Measurements from ENCODE around the gene RAB11A.
A peak's percentile ranks its signal among the peaks of the same experiment; 100 is the strongest.
"Not testable (repeated sequence)": the region's sequence is repeated elsewhere in the genome, so short reads cannot be mapped to it uniquely, and the experiment has no call there.

Gene RAB11A

DNA sequence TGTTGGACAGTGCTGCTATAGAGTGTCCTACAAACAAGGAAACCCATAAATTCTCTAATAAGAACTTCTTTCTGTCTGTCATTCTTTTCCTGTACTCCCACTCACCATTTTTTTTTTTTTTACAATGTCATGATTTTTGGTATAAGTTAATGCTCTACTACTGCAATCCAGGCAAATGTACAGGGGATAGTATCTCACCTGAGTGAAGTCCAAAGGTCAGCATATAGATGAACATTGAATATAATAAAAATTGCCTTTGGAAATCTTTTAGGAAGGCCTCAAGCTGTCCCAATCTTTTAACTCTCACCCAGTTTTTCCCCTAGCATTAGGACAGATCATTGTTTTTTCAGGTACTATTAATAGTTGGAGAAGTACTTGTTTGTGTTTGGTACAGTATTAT lies 21.3 kb upstream of the RAB11A start:
- TF ChIP-seq, protein P1, sequence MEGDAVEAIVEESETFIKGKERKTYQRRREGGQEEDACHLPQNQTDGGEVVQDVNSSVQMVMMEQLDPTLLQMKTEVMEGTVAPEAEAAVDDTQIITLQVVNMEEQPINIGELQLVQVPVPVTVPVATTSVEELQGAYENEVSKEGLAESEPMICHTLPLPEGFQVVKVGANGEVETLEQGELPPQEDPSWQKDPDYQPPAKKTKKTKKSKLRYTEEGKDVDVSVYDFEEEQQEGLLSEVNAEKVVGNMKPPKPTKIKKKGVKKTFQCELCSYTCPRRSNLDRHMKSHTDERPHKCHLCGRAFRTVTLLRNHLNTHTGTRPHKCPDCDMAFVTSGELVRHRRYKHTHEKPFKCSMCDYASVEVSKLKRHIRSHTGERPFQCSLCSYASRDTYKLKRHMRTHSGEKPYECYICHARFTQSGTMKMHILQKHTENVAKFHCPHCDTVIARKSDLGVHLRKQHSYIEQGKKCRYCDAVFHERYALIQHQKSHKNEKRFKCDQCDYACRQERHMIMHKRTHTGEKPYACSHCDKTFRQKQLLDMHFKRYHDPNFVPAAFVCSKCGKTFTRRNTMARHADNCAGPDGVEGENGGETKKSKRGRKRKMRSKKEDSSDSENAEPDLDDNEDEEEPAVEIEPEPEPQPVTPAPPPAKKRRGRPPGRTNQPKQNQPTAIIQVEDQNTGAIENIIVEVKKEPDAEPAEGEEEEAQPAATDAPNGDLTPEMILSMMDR (IDR thresholded peaks at IDR 0.05; ENCODE audit: low read depth, low read length): no peak
- no peak for DNase-seq (ENCODE audit: extremely low read depth, low read depth)

DNA sequence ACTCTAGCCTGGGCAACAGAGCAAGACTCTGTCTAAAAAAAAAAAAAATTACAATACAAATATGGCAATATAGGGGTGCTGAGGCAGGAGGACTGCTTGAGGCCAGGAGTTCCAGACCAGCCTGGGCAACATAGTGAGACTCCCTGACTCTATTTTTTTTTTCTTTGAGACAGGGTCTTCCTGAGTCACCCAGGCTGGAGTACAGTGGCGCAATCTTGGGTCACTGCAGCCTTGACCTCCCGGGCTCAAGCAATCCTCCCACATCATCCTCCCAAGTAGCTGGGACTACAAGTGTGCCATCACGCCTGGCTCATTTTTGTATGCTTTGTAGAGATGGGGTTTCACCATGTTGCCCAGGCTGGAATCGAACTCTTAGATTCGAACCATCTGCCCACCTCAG lies 17.3 kb upstream of the RAB11A start:
- DNase-seq (ENCODE audit: extremely low read depth, low read depth): no peak
- TF ChIP-seq, protein P1 (IDR thresholded peaks at IDR 0.05; ENCODE audit: low read depth, low read length): no peak

DNA sequence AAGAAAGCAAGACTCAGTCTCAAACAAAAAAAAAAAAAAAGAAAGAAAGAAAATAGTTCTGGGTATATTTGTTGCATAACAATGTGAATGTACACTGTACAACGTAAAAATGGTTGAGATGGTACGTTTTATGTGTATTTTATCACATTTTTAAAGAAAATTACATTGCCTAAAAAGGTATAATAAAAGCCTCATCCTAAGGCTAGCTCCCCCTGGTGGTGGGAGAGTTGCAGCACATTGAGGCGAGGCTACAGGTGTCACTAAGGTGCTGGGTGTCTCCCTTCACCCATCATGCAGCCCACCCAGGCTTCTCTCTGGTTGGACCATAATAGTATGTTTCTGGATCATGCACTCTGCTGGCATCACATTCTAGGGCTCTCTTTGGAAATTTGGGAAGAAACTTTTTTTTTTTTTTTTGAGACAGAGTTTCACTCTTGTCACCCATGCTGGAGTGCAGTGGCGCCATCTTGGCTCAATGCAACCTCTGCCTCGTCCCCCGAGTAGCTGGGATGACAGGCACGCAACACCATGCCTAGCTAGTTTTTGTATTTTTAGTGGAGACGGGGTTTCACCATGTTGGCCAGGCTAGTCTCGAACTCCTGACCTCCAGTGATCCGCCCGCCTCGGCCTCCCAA lies 12.4 kb upstream of the RAB11A start:
- DNase-seq (ENCODE audit: extremely low read depth, low read depth): no peak
- TF ChIP-seq, protein P1 (IDR thresholded peaks at IDR 0.05; ENCODE audit: low read depth, low read length): peak; percentile 83

DNA sequence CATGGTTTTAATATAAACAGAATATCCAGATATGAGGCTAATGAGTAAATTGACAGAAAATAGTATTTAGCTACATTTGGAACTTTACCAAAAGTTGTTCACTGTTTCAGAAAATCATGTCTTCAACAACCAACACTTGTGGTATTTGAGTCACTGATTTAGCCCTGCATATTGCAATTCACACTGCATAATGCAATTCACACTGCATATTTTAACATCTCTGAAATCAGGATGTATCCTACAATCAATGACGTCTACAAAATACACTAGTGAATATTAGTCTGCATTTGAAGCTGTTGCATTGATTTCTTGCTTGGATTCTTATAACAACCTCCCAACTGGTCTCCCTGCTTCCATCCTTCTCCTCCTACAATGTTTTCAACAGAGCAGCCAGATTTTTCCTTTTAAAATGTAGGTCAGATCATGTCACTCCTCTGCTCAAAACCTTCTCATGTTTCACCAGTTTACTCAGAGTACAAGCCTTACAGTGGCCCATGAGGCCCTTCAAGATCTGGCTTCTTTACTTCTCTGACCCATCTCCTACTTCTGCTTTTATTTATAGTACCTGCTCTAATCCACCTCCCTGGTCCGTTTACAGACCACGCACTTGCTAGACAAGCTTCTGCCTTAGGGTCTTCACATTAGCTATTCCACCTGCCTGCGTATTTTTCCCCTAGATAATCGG lies 11.4 kb upstream of the RAB11A start:
- TF ChIP-seq, protein P1 (IDR thresholded peaks at IDR 0.05; ENCODE audit: low read depth, low read length): no peak
- DNase-seq (ENCODE audit: extremely low read depth, low read depth): no peak

DNA sequence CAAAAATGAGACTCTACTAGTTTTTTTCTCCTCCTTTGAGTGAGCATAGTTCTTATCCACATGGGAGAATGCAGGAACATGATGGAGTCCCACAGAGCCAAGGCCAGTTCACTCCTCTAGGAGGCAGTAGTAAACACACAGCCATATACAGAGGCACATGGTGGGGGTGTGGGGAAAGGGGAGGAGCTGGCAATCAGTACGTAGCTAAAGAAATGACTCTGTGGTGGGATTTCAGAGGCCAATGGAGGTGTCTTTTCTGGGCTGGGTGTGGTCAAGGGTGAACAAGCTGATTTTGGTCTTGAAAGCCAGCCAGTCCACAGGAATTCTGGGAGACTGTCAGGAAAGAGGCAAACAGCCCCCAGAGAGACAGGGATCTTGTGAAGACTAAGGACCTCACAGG lies 6.6 kb upstream of the RAB11A start:
- DNase-seq (ENCODE audit: extremely low read depth, low read depth): no peak
- TF ChIP-seq, protein P1 (IDR thresholded peaks at IDR 0.05; ENCODE audit: low read depth, low read length): peak; percentile 30

DNA sequence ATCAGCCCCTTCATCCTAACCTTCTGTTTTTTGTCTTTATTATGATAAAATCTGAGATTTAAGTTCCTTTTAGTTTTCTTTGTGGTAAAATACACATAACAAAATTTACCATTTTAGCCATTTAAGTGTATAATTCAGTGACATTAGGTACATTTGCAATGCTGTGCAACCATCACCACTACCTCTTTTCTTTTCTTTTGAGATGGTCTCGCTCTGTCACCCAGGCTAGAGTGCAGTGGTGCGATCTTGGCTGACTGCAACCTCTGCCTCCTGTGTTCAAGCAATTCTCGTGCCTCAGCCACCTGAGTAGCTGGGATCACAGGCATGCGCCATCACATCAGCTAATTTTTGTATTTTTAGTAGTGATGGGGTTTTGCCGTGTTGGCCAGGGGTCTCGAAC lies 6.2 kb upstream of the RAB11A start:
- TF ChIP-seq, protein P1 (IDR thresholded peaks at IDR 0.05; ENCODE audit: low read depth, low read length): no peak
- no peak for DNase-seq (ENCODE audit: extremely low read depth, low read depth)

DNA sequence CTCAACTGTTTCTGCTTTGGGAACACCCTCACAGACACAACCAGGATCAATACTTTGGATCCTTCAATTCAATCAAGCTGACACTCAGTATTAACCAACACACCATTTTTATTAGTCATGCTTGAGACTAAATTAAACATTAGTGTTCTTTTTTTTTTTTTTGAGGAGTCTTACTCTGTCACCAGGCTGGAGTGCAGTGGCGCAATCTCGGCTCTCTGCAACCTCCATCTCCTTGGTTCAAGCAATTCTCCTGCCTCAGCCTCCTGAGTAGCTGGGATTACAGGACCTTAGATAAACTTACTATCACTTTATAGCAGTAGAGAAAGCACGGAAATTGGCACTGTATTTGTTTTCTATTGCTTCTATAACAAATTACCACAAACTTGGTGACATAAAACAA lies 2.0 kb upstream of the RAB11A start:
- TF ChIP-seq, protein P1 (IDR thresholded peaks at IDR 0.05; ENCODE audit: low read depth, low read length): no peak
- DNase-seq (ENCODE audit: extremely low read depth, low read depth): no peak

DNA sequence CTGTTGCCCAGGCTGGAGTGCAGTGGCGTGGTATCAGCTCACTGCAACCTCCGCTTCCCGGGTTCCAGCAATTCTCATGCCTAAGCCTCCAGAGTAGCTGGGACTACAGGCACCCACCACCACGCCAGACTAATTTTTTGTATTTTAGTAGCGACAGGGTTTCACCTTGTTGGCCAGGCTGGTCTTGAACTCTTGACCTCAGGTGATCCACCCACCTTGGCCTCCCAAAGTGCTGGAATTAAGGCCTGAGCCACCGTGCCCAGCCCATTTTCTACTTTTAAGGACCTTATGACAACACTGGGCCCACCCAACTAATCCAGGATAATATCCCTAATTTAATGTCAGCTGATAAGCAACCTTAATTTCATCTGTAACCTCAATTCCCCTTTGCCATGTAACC lies 1.4 kb upstream of the RAB11A start:
- DNase-seq (ENCODE audit: extremely low read depth, low read depth): not testable (repeated sequence)
